HepG2 (cell line): ENCODE measurements around the gene GRAMD1A. TPM values are rescaled to one million over a fixed set of nuclear protein-coding genes. Genes with fewer than 3 reads are reported as not detected.

Source experiments
- ATAD3A ChIP-seq: sonication (generic); formaldehyde crosslinking; IDR thresholded peaks from 2 replicates; pipeline ENCODE4 v1.4.0; 2020; ENCODE audit warnings: missing genetic modification reagents
- ATF6 ChIP-seq: sonication (generic); formaldehyde crosslinking; conservative IDR thresholded peaks from 2 replicates; pipeline ENCODE4 v1.4.0; 2020; ENCODE audit warnings: missing genetic modification reagents
- GABPB1 ChIP-seq: IDR thresholded peaks from 2 replicates; pipeline ENCODE4 v1.6.1; 2016; ENCODE audit warnings: mild to moderate bottlenecking, missing genetic modification reagents, moderate library complexity, missing compliant biosample characterization
- GZF1 ChIP-seq: sonication (generic); formaldehyde crosslinking; IDR thresholded peaks from 2 replicates; pipeline ENCODE4 v1.5.1; 2020; ENCODE audit warnings: mild to moderate bottlenecking, missing genetic modification reagents
- HNF4A ChIP-seq: sonication (generic); formaldehyde crosslinking; IDR thresholded peaks from 2 replicates; pipeline ENCODE4 v1.4.0; 2020; ENCODE audit warnings: missing genetic modification reagents
- KDM4B ChIP-seq: sonication (generic); formaldehyde crosslinking; IDR thresholded peaks from 2 replicates; pipeline ENCODE4 v1.4.0; 2020; ENCODE audit warnings: missing genetic modification reagents
- MAFG ChIP-seq: sonication (generic); formaldehyde crosslinking; IDR thresholded peaks from 2 replicates; pipeline ENCODE4 v1.5.1; 2020; ENCODE audit warnings: mild to moderate bottlenecking, missing genetic modification reagents
- SAP130 ChIP-seq: IDR thresholded peaks from 2 replicates; pipeline ENCODE4 v1.6.1; 2016; ENCODE audit warnings: low read depth
- UBTF ChIP-seq: sonication (generic); formaldehyde crosslinking; IDR thresholded peaks from 2 replicates; pipeline ENCODE4 v1.4.0; 2020; ENCODE audit warnings: mild to moderate bottlenecking, missing genetic modification reagents
- ZBTB7A ChIP-seq: sonication (generic); formaldehyde crosslinking; IDR thresholded peaks from 2 replicates; pipeline ENCODE4 v1.8.0; 2022; ENCODE audit warnings: mild to moderate bottlenecking, missing genetic modification reagents
- ZNF18 ChIP-seq: sonication (generic); formaldehyde crosslinking; IDR thresholded peaks from 2 replicates; pipeline ENCODE4 v1.8.0; 2022; ENCODE audit warnings: mild to moderate bottlenecking, missing genetic modification reagents; ENCODE audit not compliant: insufficient replicate concordance
- ZNF280B ChIP-seq: sonication (generic); formaldehyde crosslinking; IDR thresholded peaks from 2 replicates; pipeline ENCODE4 v1.5.0; 2020; ENCODE audit warnings: missing genetic modification reagents, mild to moderate bottlenecking, borderline replicate concordance
- ZNF362 ChIP-seq: sonication (generic); formaldehyde crosslinking; IDR thresholded peaks from 2 replicates; pipeline ENCODE4 v1.4.0; 2020; ENCODE audit warnings: missing genetic modification reagents, mild to moderate bottlenecking, borderline replicate concordance
- ZNF431 ChIP-seq: sonication (generic); formaldehyde crosslinking; IDR thresholded peaks from 2 replicates; pipeline ENCODE4 v1.9.0; 2022; ENCODE audit warnings: missing genetic modification reagents, low read depth, mild to moderate bottlenecking, borderline replicate concordance
- ZNF446 ChIP-seq: sonication (generic); formaldehyde crosslinking; IDR thresholded peaks from 2 replicates; pipeline ENCODE4 v1.5.0; 2020; ENCODE audit warnings: mild to moderate bottlenecking, missing genetic modification reagents
- ZNF562 ChIP-seq: sonication (generic); formaldehyde crosslinking; IDR thresholded peaks from 2 replicates; pipeline ENCODE4 v1.8.0; 2022; ENCODE audit warnings: missing genetic modification reagents, borderline replicate concordance
- ZNF891 ChIP-seq: sonication (generic); formaldehyde crosslinking; IDR thresholded peaks from 2 replicates; pipeline ENCODE4 v1.5.0; 2020; ENCODE audit warnings: mild to moderate bottlenecking, missing genetic modification reagents
- ZSCAN5A ChIP-seq: sonication (generic); formaldehyde crosslinking; IDR thresholded peaks from 2 replicates; pipeline ENCODE4 v1.8.0; 2022; ENCODE audit warnings: mild to moderate bottlenecking, missing genetic modification reagents, borderline replicate concordance
- polyA plus RNA-seq, 8 experiments: library from polyadenylated mRNA; depleted of rRNA in 3 of 8; stranded (reverse) in 7 of 8; unstranded in 1 of 8; fragments of >200 nt; fragmentation: Illumina TruSeq in 4 of 8; extraction: Trizol in 4 of 8; gene quantifications; 2 replicates each; pipeline versions ENCODE4 v1.2.1 to v1.2.3, GENCODE V29; 2011 to 2016; ENCODE audit warnings: low read depth in 4 of 8, missing spikeins in 1 of 8, mixed read lengths in 1 of 8; ENCODE audit not compliant: insufficient read depth in 1 of 8
- total RNA-seq, 5 experiments: library from RNA; depleted of rRNA; stranded (reverse); fragments of >200 nt; fragmentation: Illumina TruSeq; extraction: Trizol; gene quantifications; 2 replicates each; pipeline ENCODE4 v1.2.3, GENCODE V29; 2016; ENCODE audit warnings: low read depth in 1 of 5

The GRAMD1A gene
- total and polyA plus RNA-seq, 2 of the 13 experiments (the other 11 are each of a cell fraction or from before 2014, with no cell fraction given): 14.7 to 181 TPM

GRCh38 chr19:35038623-35039512 lies 38.7 kb downstream of the GRAMD1A start (continued):
- TF ChIP-seq ZNF18 (CRISPR knock-in tag) (no peak), ZNF562 (CRISPR knock-in tag) (no peak), UBTF (CRISPR knock-in tag) (no peak), HNF4A (CRISPR knock-in tag) (0 out of 2 replicates have a peak, but pooled peaks have one; percentile 21), ZNF891 (CRISPR knock-in tag) (no peak), ZNF362 (CRISPR knock-in tag) (no peak), ZNF446 (CRISPR knock-in tag) (no peak), GABPB1 (CRISPR knock-in tag) (no peak), KDM4B (CRISPR knock-in tag) (no peak), ZBTB7A (CRISPR knock-in tag) (no peak), ZNF431 (CRISPR knock-in tag) (no peak), GZF1 (no peak), ZSCAN5A (CRISPR knock-in tag) (no peak), SAP130 (CRISPR knock-in tag) (peak; percentile 1; the same call in 1 of the 2 replicates), ATF6 (CRISPR knock-in tag) (no peak), ATAD3A (CRISPR knock-in tag) (no peak), MAFG (CRISPR knock-in tag) (no peak), ZNF280B (CRISPR knock-in tag) (no peak)
